ENCODE results near the gene CXCR5.

The CXCR5 gene

DNA sequence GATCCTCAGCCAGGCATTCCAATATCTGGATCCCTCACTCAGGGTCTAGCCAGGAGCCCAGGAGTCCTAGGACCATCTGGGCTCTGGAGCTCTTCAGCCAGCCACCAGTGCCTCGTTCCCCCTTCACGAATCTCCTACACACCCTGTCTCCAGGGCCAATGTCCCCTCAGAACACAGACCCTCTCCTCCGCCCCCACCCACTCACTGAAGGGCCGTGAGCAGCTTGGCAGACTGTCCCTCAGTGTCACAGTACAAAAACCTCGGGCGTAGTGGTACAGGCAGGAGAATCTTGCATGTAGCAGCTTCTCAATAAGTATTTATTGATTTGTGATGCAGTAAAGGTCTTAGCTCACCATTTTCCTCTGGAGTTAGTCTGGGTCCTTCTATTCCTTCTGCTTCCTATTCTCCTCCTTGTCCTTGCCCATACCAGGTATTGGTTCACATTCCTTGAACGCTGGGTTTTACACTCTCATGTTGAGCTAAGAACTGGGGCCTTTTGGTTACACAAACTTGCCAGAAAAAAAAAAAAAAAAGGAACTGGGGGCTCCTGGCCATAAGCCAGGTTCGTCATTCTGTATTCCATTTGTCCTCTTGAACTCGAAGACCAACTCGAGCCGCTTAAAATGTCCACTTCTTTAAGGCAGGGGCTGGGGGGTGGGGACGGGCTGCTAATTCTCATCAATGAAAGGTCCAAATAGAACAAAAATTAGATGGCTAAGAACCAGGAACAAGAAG, 2.3 kb downstream of the CXCR5 start:
- whole genome bisulfite sequencing (ENCODE audit: extremely low coverage, insufficient coverage, low lambda C conversion rate): no CpG with 5 or more reads among the region's 12 CpGs
- H3K4me1 ChIP-seq (ENCODE audit: control insufficient read depth, low read depth, low read length): peaks cover 28% of the 10 kb centered on the region
- no peaks in the 10 kb centered on the region for H3K36me3 ChIP-seq (ENCODE audit: control insufficient read depth, insufficient read depth, low read length)
- no peak overlapping the region for H3K23ac ChIP-seq (ENCODE audit: low read length)
- H3K27ac ChIP-seq (ENCODE audit: low read depth, low read length): no peak overlapping the region
- no peak overlapping the region for H4K8ac ChIP-seq (ENCODE audit: low read depth, low read length)
- H3K9ac ChIP-seq (ENCODE audit: low read length): no peak overlapping the region
- no peak overlapping the region for H3K4me3 ChIP-seq (ENCODE audit: low read length)
- no peak overlapping the region for H4K5ac ChIP-seq (ENCODE audit: low read length)
- H3K56ac ChIP-seq (ENCODE audit: low read length): no peak overlapping the region
- H2AK5ac ChIP-seq (ENCODE audit: low read length): peak overlapping the region; percentile 8
- DNase-seq: no peak
- no peak overlapping the region for H3K4me2 ChIP-seq (ENCODE audit: low read length)
- no peak overlapping the region for H3K4ac ChIP-seq (ENCODE audit: low read depth, low read length)
- no peak overlapping the region for H3K18ac ChIP-seq (ENCODE audit: low read length)
- H3K27me3 ChIP-seq (ENCODE audit: insufficient read depth, low read length, poor library complexity): no peaks in the 10 kb centered on the region
- H3K79me2 ChIP-seq (ENCODE audit: control insufficient read depth, insufficient read depth, low read length): no peaks in the 10 kb centered on the region
- no peak overlapping the region for H2BK15ac ChIP-seq (replicated peaks; ENCODE audit: low read depth)
- no peaks in the 10 kb centered on the region for H3K79me1 ChIP-seq (ENCODE audit: low read length)
- H2BK120ac ChIP-seq (ENCODE audit: low read depth, low read length): no peak overlapping the region
- H2BK5ac ChIP-seq (ENCODE audit: low read length): no peak overlapping the region

- Histone ChIP-seq H3K56ac (ENCODE audit: low read length) (peak overlapping the region; percentile 17), H2BK120ac (ENCODE audit: low read depth, low read length) (no peak overlapping the region), H3K79me1 (ENCODE audit: low read length) (no peaks in the 10 kb centered on the region), H3K4me1 (ENCODE audit: control insufficient read depth, low read depth, low read length) (peaks cover 24% of the 10 kb centered on the region), H3K4me3 (ENCODE audit: low read length) (no peak overlapping the region), H3K36me3 (ENCODE audit: control insufficient read depth, insufficient read depth, low read length) (no peaks in the 10 kb centered on the region), H2AK5ac (ENCODE audit: low read length) (peak overlapping the region; percentile 35), H3K23ac (ENCODE audit: low read length) (no peak overlapping the region), H3K4me2 (ENCODE audit: low read length) (no peak overlapping the region), H3K4ac (ENCODE audit: low read depth, low read length) (no peak overlapping the region), H3K9ac (ENCODE audit: low read length) (no peak overlapping the region), H2BK15ac (replicated peaks; ENCODE audit: low read depth) (no peak overlapping the region), H2BK5ac (ENCODE audit: low read length) (peak overlapping the region; percentile 27), H4K8ac (ENCODE audit: low read depth, low read length) (no peak overlapping the region), H4K5ac (ENCODE audit: low read length) (no peak overlapping the region), H3K79me2 (ENCODE audit: control insufficient read depth, insufficient read depth, low read length) (no peaks in the 10 kb centered on the region), H3K18ac (ENCODE audit: low read length) (no peak overlapping the region), H3K27me3 (ENCODE audit: insufficient read depth, low read length, poor library complexity) (no peaks in the 10 kb centered on the region), H3K27ac (ENCODE audit: low read depth, low read length) (no peak overlapping the region)
- no peak for DNase-seq
- WGBS (ENCODE audit: extremely low coverage, insufficient coverage, low lambda C conversion rate): no CpG with 5 or more reads among the region's 8 CpGs
These were observed 3.0 kb downstream of the CXCR5 start for GRCh38 chr11:118886681-118887111.

- no peak overlapping the region for H3K23ac ChIP-seq (ENCODE audit: low read length)
- no peak overlapping the region for H4K5ac ChIP-seq (ENCODE audit: low read length)
- H3K4me3 ChIP-seq (ENCODE audit: low read length): no peak overlapping the region
These were observed 3.5 kb downstream of the CXCR5 start for GRCh38 chr11:118887206-118887605.

GRCh38 chr11:118888398-118888797, 4.7 kb downstream of the CXCR5 start:
- H2AK5ac ChIP-seq (ENCODE audit: low read length): peak overlapping the region; percentile 17
- H2BK120ac ChIP-seq (ENCODE audit: low read depth, low read length): no peak overlapping the region
- peak overlapping the region; percentile 34 for H3K18ac ChIP-seq (ENCODE audit: low read length)
- H3K56ac ChIP-seq (ENCODE audit: low read length): peak overlapping the region; percentile 47
- DNase-seq: no peak
- H3K27ac ChIP-seq (ENCODE audit: low read depth, low read length): peak overlapping the region; percentile 58
- H2BK15ac ChIP-seq (replicated peaks; ENCODE audit: low read depth): no peak overlapping the region
- H3K27me3 ChIP-seq (ENCODE audit: insufficient read depth, low read length, poor library complexity): no peaks in the 10 kb centered on the region
- H3K36me3 ChIP-seq (ENCODE audit: control insufficient read depth, insufficient read depth, low read length): no peaks in the 10 kb centered on the region
- H4K8ac ChIP-seq (ENCODE audit: low read depth, low read length): no peak overlapping the region
- H3K23ac ChIP-seq (ENCODE audit: low read length): no peak overlapping the region
- H3K79me1 ChIP-seq (ENCODE audit: low read length): no peaks in the 10 kb centered on the region
- no peak overlapping the region for H3K4me2 ChIP-seq (ENCODE audit: low read length)
- H3K4ac ChIP-seq (ENCODE audit: low read depth, low read length): no peak overlapping the region
- H3K4me3 ChIP-seq (ENCODE audit: low read length): no peak overlapping the region
- H3K79me2 ChIP-seq (ENCODE audit: control insufficient read depth, insufficient read depth, low read length): no peaks in the 10 kb centered on the region
- H3K9ac ChIP-seq (ENCODE audit: low read length): peak overlapping the region; percentile 4
- no CpG with 5 or more reads among the region's 5 CpGs for WGBS (ENCODE audit: extremely low coverage, insufficient coverage, low lambda C conversion rate)
- H2BK5ac ChIP-seq (ENCODE audit: low read length): peak overlapping the region; percentile 8
- no peak overlapping the region for H4K5ac ChIP-seq (ENCODE audit: low read length)
- peaks cover 20% of the 10 kb centered on the region for H3K4me1 ChIP-seq (ENCODE audit: control insufficient read depth, low read depth, low read length)

More at GRCh38 chr11:118887206-118887605, 3.5 kb downstream of the CXCR5 start:
- Histone ChIP-seq H3K79me1 (ENCODE audit: low read length) (no peaks in the 10 kb centered on the region), H3K4me1 (ENCODE audit: control insufficient read depth, low read depth, low read length) (peaks cover 24% of the 10 kb centered on the region), H3K36me3 (ENCODE audit: control insufficient read depth, insufficient read depth, low read length) (no peaks in the 10 kb centered on the region), H2BK15ac (replicated peaks; ENCODE audit: low read depth) (no peak overlapping the region), H3K9ac (ENCODE audit: low read length) (peak overlapping the region; percentile 19), H3K79me2 (ENCODE audit: control insufficient read depth, insufficient read depth, low read length) (no peaks in the 10 kb centered on the region), H3K27me3 (ENCODE audit: insufficient read depth, low read length, poor library complexity) (no peaks in the 10 kb centered on the region), H2BK120ac (ENCODE audit: low read depth, low read length) (peak overlapping the region; percentile 49), H3K4ac (ENCODE audit: low read depth, low read length) (no peak overlapping the region), H4K8ac (ENCODE audit: low read depth, low read length) (no peak overlapping the region), H2AK5ac (ENCODE audit: low read length) (no peak overlapping the region), H3K18ac (ENCODE audit: low read length) (peak overlapping the region; percentile 19), H2BK5ac (ENCODE audit: low read length) (peak overlapping the region; percentile 64), H3K27ac (ENCODE audit: low read depth, low read length) (peak overlapping the region; percentile 51), H3K4me2 (ENCODE audit: low read length) (no peak overlapping the region), H3K56ac (ENCODE audit: low read length) (peak overlapping the region; percentile 17)
- no peak for DNase-seq
- no CpG with 5 or more reads among the region's 5 CpGs for WGBS (ENCODE audit: extremely low coverage, insufficient coverage, low lambda C conversion rate)

DNA sequence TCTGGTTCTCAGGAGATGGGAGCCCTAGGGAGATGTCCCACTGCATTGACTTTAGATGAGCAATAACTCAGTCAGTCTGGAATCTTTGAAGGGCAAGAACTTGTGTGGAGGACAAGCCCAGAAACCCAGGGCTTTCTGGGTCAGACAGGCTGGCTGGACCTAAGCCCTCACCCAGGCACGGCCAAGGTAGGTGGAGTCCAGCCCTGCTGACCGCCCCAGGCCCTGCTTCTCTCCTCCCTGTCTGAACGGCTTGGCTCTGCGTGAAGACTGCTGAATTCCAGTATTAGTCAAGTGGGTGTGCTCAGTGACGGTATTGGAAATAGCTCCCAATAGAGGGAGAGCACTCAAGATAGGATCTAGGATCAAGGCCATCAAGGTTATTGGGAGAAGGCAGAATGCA, 6.1 kb downstream of the CXCR5 start:
- H3K79me2 ChIP-seq (ENCODE audit: control insufficient read depth, insufficient read depth, low read length): no peaks in the 10 kb centered on the region
- H3K27me3 ChIP-seq (ENCODE audit: insufficient read depth, low read length, poor library complexity): no peaks in the 10 kb centered on the region
- H3K4me2 ChIP-seq (ENCODE audit: low read length): no peak overlapping the region
- no peak overlapping the region for H4K8ac ChIP-seq (ENCODE audit: low read depth, low read length)
- no peak overlapping the region for H4K5ac ChIP-seq (ENCODE audit: low read length)
- no peak overlapping the region for H2BK120ac ChIP-seq (ENCODE audit: low read depth, low read length)
- H2AK5ac ChIP-seq (ENCODE audit: low read length): no peak overlapping the region
- DNase-seq: peak; percentile 32
- H3K79me1 ChIP-seq (ENCODE audit: low read length): no peaks in the 10 kb centered on the region
- no peak overlapping the region for H3K27ac ChIP-seq (ENCODE audit: low read depth, low read length)
- H3K56ac ChIP-seq (ENCODE audit: low read length): no peak overlapping the region
- no peaks in the 10 kb centered on the region for H3K36me3 ChIP-seq (ENCODE audit: control insufficient read depth, insufficient read depth, low read length)
- H3K18ac ChIP-seq (ENCODE audit: low read length): no peak overlapping the region
- H3K23ac ChIP-seq (ENCODE audit: low read length): no peak overlapping the region
- H3K4me3 ChIP-seq (ENCODE audit: low read length): no peak overlapping the region
- H3K4ac ChIP-seq (ENCODE audit: low read depth, low read length): no peak overlapping the region
- no peak overlapping the region for H2BK15ac ChIP-seq (replicated peaks; ENCODE audit: low read depth)
- peaks cover 12% of the 10 kb centered on the region for H3K4me1 ChIP-seq (ENCODE audit: control insufficient read depth, low read depth, low read length)
- WGBS (ENCODE audit: extremely low coverage, insufficient coverage, low lambda C conversion rate): no CpG with 5 or more reads among the region's 5 CpGs
- no peak overlapping the region for H3K9ac ChIP-seq (ENCODE audit: low read length)
- no peak overlapping the region for H2BK5ac ChIP-seq (ENCODE audit: low read length)

DNA sequence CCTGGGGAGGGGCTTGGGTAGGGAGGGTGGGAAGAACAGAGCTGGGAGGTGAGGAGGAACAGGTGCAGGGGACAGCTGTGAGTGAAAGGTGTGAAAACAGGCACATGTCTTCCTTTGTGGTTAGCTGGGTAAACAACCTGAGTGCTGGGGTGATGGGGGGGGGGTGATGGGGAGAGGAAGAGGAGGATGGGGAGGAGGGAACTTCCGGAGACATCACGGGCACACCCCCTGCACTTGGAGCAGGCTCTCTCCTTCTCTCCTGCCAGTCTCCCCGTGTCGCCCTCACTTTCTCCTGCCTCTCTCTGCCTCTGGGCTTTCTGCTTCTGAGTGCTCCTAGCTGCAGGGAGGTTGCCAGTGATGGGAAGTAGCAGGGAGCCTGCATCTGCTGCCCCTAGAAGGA, 8.8 kb downstream of the CXCR5 start:
- Histone ChIP-seq H3K4ac (ENCODE audit: low read depth, low read length) (no peak overlapping the region), H3K4me2 (ENCODE audit: low read length) (no peak overlapping the region), H2BK5ac (ENCODE audit: low read length) (no peak overlapping the region), H3K4me1 (ENCODE audit: control insufficient read depth, low read depth, low read length) (peaks cover 12% of the 10 kb centered on the region), H3K79me2 (ENCODE audit: control insufficient read depth, insufficient read depth, low read length) (no peaks in the 10 kb centered on the region), H3K18ac (ENCODE audit: low read length) (no peak overlapping the region), H3K79me1 (ENCODE audit: low read length) (no peaks in the 10 kb centered on the region), H4K8ac (ENCODE audit: low read depth, low read length) (no peak overlapping the region), H3K23ac (ENCODE audit: low read length) (no peak overlapping the region), H2BK120ac (ENCODE audit: low read depth, low read length) (no peak overlapping the region), H3K4me3 (ENCODE audit: low read length) (no peak overlapping the region), H3K27me3 (ENCODE audit: insufficient read depth, low read length, poor library complexity) (no peaks in the 10 kb centered on the region), H3K36me3 (ENCODE audit: control insufficient read depth, insufficient read depth, low read length) (peaks cover 2% of the 10 kb centered on the region), H3K27ac (ENCODE audit: low read depth, low read length) (no peak overlapping the region), H3K56ac (ENCODE audit: low read length) (no peak overlapping the region), H2AK5ac (ENCODE audit: low read length) (no peak overlapping the region), H2BK15ac (replicated peaks; ENCODE audit: low read depth) (no peak overlapping the region), H3K9ac (ENCODE audit: low read length) (no peak overlapping the region), H4K5ac (ENCODE audit: low read length) (no peak overlapping the region)
- DNase-seq: no peak
- WGBS (ENCODE audit: extremely low coverage, insufficient coverage, low lambda C conversion rate): no CpG with 5 or more reads among the region's 4 CpGs

Measured in mesendoderm (in vitro differentiated cells).